WI38 (cell line): ENCODE results near the gene C1QTNF8.

ENCODE experiments used
- H3K4me3 ChIP-seq: 2 replicates; pipeline ENCODE4 v1.5.1; 2011; ENCODE audit warnings: low read depth, mild to moderate bottlenecking, control low read depth, low read length
- CTCF ChIP-seq: IDR thresholded peaks from 2 replicates; pipeline ENCODE4 v1.5.1; 2012; ENCODE audit warnings: low read depth, mild to moderate bottlenecking, control low read depth, low read length

The C1QTNF8 gene

GRCh38 chr16:1101133-1101532 is 5.1 kb upstream of the C1QTNF8 start:
- no peak for TF ChIP-seq CTCF
- H3K4me3 ChIP-seq, result no peak overlapping the region

- no peak for TF ChIP-seq CTCF
- H3K4me3 ChIP-seq, result no peak overlapping the region
Observed at GRCh38 chr16:1100084-1100800, 4.2 kb upstream of the C1QTNF8 start.

- TF ChIP-seq CTCF, result no peak
- H3K4me3 ChIP-seq, result no peak overlapping the region
Observed at GRCh38 chr16:1099189-1100083, 3.4 kb upstream of the C1QTNF8 start.

- H3K4me3 ChIP-seq, result no peak overlapping the region
- TF ChIP-seq CTCF, result no peak
Observed at GRCh38 chr16:1098266-1098991, 2.4 kb upstream of the C1QTNF8 start.

- no peak overlapping the region for H3K4me3 ChIP-seq
- TF ChIP-seq CTCF, result no peak
Observed at GRCh38 chr16:1097800-1098199, 1.8 kb upstream of the C1QTNF8 start.

GRCh38 chr16:1097156-1097555 is 1.1 kb upstream of the C1QTNF8 start:
- no peak overlapping the region for H3K4me3 ChIP-seq
- no peak for TF ChIP-seq CTCF
